ENCODE measurements around the gene SLC30A4. TPM values are rescaled to one million over a fixed set of nuclear protein-coding genes. Genes with fewer than 3 reads are reported as not detected.
A peak's percentile ranks its signal among the peaks of the same experiment; 100 is the strongest.

SLC30A4 gene
- total and polyA plus RNA-seq, 4 donors: 1.0 to 7.8 (median 2.9) TPM

DNA sequence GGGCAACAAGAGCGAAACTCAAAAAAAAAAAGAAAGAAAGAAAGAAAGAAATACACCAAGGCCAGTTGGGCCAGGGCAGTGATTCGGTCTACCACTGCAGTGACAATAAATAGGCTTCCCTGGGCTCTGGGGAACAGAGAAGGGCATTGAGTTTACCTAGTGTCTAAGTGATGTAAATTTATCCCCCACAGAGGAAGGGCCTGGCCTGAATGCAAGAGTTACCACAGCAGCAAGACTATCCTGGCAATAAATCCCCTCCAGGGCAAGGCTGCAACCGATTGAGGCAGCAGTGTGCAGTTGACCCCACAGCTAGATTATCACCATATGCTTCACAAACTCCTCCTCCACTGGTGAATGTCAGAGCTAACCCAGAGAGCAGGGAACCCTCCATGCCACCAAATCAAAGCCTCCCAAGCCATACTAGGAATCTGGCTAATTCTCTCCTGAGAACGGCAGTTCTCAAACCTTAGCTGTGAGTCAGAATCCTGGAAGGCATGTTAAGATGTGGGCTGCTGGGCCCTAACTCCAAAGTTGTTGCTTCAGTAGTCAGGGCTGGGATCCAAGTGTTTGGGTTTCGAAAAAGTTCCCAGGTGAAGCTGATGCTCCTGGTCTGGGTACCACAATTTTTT is 79.9 kb downstream of the SLC30A4 start:
- Histone ChIP-seq H3K4me3 (no peak overlapping the region), H3K27ac (ENCODE audit: low read depth in 1 of 2, low read length in 1 of 2) (no peak overlapping the region), H3K9me3 (ENCODE audit: control insufficient read depth in 4 of 4, insufficient read depth in 3 of 4, low read length in 3 of 4) (no peaks in the 10 kb centered on the region), H3K36me3 (ENCODE audit: control insufficient read depth in 4 of 4, insufficient read depth in 4 of 4, low read length in 4 of 4) (no peaks in the 10 kb centered on the region), H3K4me1 (ENCODE audit: control insufficient read depth in 5 of 5, insufficient read depth in 5 of 5, low read length in 5 of 5) (peaks cover 0 to 4% (median 0%) of the 10 kb centered on the region in 5 donors), H3K27me3 (ENCODE audit: control insufficient read depth in 3 of 3, insufficient read depth in 3 of 3, low read length in 2 of 3) (no peaks in the 10 kb centered on the region), H3K9ac (ENCODE audit: insufficient read depth in 1 of 2, low read length in 2 of 2) (no peak overlapping the region)
- ATAC-seq (ENCODE audit: insufficient read depth, low FRiP score) (no peak), DNase-seq (no peak)
- WGBS, 2 donors: 81 to 82% methylated on average over 5 of the region's 5 CpGs
- TF ChIP-seq, protein P1, sequence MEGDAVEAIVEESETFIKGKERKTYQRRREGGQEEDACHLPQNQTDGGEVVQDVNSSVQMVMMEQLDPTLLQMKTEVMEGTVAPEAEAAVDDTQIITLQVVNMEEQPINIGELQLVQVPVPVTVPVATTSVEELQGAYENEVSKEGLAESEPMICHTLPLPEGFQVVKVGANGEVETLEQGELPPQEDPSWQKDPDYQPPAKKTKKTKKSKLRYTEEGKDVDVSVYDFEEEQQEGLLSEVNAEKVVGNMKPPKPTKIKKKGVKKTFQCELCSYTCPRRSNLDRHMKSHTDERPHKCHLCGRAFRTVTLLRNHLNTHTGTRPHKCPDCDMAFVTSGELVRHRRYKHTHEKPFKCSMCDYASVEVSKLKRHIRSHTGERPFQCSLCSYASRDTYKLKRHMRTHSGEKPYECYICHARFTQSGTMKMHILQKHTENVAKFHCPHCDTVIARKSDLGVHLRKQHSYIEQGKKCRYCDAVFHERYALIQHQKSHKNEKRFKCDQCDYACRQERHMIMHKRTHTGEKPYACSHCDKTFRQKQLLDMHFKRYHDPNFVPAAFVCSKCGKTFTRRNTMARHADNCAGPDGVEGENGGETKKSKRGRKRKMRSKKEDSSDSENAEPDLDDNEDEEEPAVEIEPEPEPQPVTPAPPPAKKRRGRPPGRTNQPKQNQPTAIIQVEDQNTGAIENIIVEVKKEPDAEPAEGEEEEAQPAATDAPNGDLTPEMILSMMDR (IDR thresholded peaks at IDR 0.05; ENCODE audit: control extremely low read depth, extremely low read depth): no peak

DNA sequence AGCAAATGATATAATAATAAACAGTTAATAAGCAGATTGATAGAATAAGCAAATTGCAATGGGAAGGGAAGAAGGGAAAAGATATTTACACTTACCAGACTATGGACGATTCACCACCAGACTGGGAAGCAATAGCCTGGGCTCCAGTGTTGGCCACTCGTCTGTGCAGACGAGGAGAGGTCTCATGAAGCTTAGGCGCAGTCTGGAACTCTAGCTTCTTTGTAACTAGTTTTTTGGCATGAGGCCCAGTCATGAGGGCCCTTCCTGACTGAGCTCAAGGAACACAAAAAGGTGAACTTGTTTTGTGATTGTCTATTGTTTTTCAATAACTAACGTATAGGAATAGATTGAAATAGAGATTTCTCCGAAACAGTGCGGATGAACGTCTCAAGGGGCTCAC is 80.9 kb downstream of the SLC30A4 start:
- 44 to 65% methylated on average over 8 of the region's 8 CpGs for WGBS, 2 donors
- no peak for ATAC-seq (ENCODE audit: insufficient read depth, low FRiP score)

DNA sequence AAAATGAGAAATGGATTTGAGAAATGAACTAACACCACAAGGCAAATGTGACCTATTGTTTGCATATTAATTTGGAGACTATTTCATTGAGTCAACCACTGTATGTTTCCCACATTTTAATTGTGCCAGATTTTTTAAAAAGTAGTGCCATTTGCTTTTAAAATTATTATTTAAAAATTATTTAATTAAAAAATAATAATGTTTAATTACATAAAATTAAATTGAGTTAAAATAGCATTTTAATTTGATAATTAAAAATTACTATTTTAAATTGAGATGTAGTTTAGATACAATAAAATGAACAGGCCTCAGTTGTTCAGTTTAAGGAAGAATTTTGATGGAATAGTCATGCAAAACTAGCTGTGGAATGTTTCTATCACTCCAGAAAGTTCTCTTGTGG is 81.5 kb downstream of the SLC30A4 start:
- no peak overlapping the region for H3K4me3 ChIP-seq
- DNase-seq: no peak
- H3K27ac ChIP-seq (ENCODE audit: low read depth in 1 of 2, low read length in 1 of 2): no peak overlapping the region
- no peaks in the 10 kb centered on the region for H3K27me3 ChIP-seq (ENCODE audit: control insufficient read depth in 3 of 3, insufficient read depth in 3 of 3, low read length in 2 of 3)
- TF ChIP-seq, protein P1 (IDR thresholded peaks at IDR 0.05; ENCODE audit: control extremely low read depth, extremely low read depth): no peak
- H3K9me3 ChIP-seq (ENCODE audit: control insufficient read depth in 4 of 4, insufficient read depth in 3 of 4, low read length in 3 of 4): no peaks in the 10 kb centered on the region
- no peak for ATAC-seq (ENCODE audit: insufficient read depth, low FRiP score)
- H3K36me3 ChIP-seq (ENCODE audit: control insufficient read depth in 4 of 4, insufficient read depth in 4 of 4, low read length in 4 of 4): no peaks in the 10 kb centered on the region
- H3K9ac ChIP-seq (ENCODE audit: insufficient read depth in 1 of 2, low read length in 2 of 2): no peak overlapping the region
- H3K4me1 ChIP-seq (ENCODE audit: control insufficient read depth in 5 of 5, insufficient read depth in 5 of 5, low read length in 5 of 5): peaks cover 0 to 4% (median 0%) of the 10 kb centered on the region in 5 donors

More for the DNA sequence above, 80.9 kb downstream of the SLC30A4 start:
- no peak overlapping the region for H3K4me3 ChIP-seq
- H3K4me1 ChIP-seq (ENCODE audit: control insufficient read depth in 5 of 5, insufficient read depth in 5 of 5, low read length in 5 of 5): peaks cover 0 to 4% (median 0%) of the 10 kb centered on the region in 5 donors
- H3K27me3 ChIP-seq (ENCODE audit: control insufficient read depth in 3 of 3, insufficient read depth in 3 of 3, low read length in 2 of 3): no peaks in the 10 kb centered on the region
- no peaks in the 10 kb centered on the region for H3K36me3 ChIP-seq (ENCODE audit: control insufficient read depth in 4 of 4, insufficient read depth in 4 of 4, low read length in 4 of 4)
- TF ChIP-seq, protein P1 (IDR thresholded peaks at IDR 0.05; ENCODE audit: control extremely low read depth, extremely low read depth): no peak
- peak; percentile 59 to 78 (median 62) for DNase-seq
- H3K9ac ChIP-seq (ENCODE audit: insufficient read depth in 1 of 2, low read length in 2 of 2): no peak overlapping the region
- no peak overlapping the region for H3K27ac ChIP-seq (ENCODE audit: low read depth in 1 of 2, low read length in 1 of 2)
- no peaks in the 10 kb centered on the region for H3K9me3 ChIP-seq (ENCODE audit: control insufficient read depth in 4 of 4, insufficient read depth in 3 of 4, low read length in 3 of 4)

All from lung (tissue), 12 donors.